C1 segment of cervical spinal cord (tissue), 14 donors: Measurements from ENCODE around the gene LMF1.

Experiments
- DNase-seq, 14 donors: peaks; one replicate each; lab custom pipeline; 2025; lab: John Stamatoyannopoulos, UW

LMF1 gene

DNA sequence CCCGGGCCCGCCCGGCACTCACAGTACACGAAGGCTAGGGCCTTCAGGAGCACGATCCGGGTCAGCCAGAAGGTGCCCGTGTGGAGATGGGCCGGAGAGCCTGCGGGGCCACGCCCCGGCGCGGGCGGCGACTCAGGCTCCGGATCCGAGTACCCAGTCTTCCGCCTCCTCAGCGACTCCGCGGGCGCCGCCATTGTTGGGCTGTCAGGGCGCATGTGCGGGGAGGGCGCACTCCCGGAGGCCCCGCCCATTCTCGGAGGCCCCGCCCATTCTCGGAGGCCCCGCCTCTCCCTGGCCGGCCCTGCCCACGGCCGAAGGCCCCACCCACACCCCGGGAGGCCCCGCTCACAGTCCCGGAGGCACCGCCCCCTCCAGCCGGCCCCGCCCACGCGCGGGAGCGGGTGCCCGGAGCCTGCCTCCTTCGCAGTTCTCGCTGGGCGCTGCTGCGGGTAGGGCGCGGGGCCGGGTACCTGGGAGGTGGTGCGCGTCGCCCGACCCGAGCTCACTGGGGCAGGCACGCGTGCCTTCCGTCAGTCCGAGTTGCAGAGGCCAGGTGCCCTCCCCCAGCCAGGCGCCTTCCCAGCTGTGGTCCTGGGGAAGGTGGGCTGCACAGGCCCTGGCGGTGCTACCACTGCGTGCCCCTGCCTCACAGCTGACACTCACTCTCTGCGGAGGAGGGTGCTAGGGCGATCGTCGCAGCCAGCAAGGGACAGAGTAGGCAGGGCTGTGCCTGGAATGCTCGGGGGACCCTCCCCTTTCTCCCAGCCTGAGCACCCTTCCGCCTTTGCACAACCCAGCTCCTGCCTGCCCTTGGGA lies at the start of gene LMF1:
Gene LMF1 (minus strand): TSS at position 219 of the 816 bp plus-strand sequence. CDS start 4 bp downstream, at position 215.
- peak in 13 of 14 donors; percentile 84 to 98 (median 92) for DNase-seq

DNA sequence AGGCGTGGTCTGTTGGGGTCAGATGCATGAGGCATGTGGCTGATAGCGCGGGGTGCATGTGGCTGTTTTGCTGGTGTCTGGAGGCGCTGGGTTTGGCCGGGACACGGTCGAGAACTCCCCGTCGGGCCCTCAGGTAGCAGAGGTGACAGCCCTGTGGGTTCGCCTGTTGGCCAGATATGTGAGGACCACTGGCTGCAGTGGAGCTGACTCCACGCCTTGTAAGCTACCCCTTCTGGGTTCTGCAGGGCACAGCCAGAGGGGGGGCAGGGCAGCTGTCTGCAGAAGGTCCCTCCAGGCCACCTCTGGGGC lies 49.3 kb upstream of the LMF1 start:
- DNase-seq: no peak

DNA sequence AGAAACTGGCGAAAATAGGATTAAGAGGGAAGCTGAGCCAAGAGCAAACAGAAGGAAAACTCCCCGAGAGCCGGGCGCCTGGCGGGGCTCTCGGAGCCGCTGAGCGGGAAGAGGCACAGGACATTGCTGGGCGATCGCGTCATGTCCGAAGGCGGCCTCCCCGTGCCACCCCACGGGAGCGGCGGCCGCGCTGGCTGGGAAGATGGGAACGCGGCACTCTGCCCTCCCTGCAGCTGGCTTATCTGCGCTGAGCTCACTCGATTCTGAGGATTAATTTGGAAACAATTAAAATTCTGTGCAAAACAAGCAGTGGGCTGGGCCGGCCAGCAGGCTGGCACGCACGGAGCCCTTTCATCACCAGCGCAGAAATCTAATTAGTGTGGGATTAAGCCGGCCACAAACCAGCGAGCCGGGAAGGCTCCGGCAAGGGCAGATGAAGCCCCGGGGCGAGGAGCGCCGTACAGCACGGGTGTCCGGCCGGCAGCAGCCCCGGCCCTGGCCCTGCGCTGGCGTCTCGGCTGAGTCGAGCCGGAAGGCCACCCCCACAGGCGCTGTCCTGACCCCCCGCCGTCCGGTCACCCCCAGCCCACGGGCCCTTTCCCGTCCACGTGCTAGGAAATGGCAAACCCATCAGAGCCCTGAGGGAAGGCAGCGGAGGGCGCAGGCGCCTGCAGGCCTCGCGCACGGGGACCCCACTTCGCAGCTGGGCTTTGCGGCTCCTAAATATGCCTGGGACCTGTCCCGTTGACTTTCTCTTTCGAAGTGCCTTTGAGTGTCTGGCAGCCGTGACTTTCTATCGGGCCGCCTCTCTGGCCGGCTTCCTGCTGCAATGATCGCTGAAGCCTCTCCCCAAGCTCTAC lies 48.7 kb upstream of the LMF1 start:
- peak in 10 of 14 donors; percentile 8 to 84 (median 38) for DNase-seq

DNA sequence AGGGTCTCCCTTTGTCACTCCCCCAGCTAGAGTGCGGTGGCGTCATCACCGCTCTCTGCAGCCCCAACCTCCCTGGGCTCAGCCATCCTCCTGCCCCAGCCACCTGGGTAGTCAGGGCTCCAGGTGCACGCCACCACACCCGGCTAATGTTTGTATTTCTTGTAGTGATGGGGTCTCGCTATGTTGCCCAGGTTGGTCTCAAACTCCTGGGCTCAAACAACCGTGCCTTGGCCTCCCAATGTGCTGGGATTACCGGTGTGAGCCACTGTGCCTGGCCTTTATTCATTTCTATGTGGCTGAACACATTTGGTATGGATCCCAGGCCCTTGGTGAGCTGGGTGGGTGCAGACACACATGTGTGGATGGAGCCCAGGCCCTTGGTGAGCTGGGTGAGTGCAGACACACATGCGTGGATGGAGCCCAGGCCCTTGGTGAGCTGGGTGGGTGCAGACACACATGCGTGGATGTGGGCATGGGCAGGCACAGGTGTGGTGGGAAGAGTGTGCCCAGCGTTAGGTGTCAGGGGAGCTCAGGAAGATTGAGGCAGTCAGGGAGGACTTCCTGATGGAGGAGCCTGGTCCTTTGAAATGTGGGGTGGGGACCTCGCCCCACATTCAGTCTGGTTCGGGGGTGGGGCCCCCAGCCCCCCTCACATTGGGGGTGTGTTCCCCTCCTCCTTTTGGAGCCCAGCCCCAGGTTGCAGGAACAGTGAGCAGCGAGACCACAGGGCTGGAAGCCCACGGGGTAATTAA lies 47.8 kb upstream of the LMF1 start:
- no peak for DNase-seq

DNA sequence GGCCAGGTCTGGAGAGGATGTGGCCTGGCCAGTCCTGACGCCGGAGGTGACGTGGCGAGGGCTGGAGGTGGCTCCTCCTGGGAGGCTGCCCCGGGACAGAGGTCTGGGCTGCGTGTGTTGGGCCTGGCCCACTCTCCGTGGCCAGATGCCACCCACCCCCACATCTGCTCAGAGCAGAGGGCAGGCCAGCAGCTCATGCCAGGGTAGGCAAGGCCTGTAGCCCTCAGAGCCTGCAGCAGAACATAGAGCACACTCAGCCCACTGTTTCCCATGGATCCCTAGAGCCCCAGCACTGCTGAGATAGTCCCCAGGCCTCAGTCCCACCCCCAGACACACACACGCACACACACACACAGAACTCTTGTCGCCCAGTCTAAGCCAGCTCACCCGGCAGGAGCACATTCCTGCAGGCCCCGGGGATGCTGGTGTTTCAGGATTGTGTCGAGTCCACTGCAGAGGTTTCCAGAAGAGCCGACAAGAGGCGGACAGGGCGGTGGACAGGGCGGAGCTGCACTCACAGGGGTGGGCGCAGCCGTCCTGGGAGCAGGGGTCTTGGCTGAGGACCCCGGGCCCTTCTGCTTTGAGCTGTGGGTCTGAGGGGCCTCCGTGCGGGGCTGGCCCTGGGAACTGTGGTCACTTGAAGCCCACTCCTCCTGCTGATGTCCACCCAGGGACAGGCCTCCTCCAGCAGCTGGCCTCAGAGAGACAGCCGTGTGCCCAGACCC lies 44.1 kb upstream of the LMF1 start:
- no peak for DNase-seq

DNA sequence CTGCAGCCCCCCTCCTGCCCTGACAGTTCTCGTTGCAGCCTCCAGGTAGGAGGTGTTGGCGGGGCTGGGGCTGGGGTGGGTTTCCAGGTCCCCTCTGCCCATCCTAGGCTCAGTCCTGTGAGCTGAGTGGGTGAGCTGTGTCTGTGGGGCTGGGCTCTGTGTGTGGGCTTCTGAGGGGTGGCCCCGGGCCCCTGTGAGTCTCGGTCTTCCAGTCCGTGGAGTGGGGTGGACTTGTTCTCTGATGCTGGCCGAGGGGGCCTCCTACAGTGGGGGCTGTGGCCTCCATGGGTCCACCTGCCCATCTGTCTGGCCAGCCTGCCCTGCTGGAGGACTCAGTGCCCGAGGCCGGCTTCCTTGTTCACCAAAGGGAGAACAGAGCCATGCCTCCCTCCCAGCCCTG lies 43.4 kb upstream of the LMF1 start:
- no peak for DNase-seq

DNA sequence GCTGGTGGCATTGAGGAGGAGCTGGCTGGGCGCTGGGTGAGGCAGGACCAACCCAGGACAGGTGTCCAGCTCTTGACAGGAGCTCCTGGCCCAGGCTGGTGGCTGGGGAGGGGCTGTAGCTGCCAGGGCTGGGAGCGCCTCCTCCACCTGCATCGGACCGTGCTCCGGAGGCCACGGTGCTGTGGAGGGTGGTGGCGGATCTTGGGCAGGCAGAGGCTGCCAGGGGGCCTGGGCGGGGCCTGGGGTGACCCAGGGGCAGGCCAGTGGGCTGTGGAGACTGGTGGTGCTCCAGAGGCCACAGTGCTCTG lies 42.8 kb upstream of the LMF1 start:
- DNase-seq: no peak

DNA sequence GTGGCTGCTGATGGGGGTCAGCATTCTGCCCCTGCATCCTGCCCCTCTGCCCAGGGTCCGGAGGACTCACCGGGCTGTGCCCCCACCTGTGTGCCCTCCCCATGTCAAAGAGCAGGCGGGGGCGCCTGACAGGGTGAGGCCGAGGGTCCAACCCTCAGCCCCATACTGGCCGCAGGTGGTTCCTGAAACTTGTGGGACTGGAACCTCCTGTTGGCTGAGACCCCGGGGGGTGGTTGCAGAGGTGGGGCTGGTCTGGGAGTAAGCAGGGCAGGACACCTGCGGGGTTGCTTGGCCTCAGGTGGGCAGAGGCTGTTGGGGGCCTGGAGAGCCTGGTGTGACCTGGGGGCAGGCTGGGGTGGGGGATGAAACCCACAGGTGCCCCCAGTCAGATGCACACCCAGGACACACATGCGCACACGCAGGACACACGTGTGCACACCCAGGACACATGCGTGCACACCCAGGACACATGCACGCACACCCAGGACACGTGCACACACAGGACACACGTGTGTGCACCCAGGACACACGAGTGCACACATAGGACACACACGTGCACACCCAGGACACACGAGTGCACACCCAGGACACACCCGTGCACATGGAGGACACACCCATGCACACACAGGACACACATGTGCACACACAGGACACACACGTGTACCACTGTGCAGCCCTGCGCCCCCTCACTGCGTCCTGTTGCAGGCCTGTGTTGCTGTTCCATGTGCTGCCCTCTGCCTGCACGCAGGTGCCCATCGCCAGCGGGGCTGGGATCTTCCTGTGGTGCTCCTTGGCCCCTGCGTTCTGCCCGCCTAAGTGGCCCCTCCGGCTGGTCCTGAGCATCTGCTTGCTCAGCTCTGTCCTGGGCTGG lies 42.2 kb upstream of the LMF1 start:
- no peak for DNase-seq

DNA sequence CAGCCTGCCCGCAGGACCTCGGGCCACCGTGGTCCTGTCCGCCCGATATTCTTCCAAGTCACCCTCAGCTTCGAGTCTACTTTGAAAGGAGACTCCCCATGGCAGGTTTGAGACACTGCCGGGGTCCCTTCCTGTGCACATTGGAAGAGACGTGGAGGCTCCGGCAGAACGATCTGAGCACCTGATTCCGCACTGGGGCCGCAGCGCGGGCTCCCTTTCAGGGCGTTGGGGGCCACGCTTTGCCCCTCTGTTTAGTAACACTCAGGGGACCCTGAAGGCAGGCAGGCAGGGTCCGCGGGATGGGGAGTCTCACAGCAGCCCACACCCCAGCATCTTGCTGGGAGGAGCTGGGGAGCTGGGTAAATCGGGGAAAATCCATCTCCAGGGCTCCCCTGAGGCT lies 41.4 kb upstream of the LMF1 start:
- DNase-seq: no peak

DNA sequence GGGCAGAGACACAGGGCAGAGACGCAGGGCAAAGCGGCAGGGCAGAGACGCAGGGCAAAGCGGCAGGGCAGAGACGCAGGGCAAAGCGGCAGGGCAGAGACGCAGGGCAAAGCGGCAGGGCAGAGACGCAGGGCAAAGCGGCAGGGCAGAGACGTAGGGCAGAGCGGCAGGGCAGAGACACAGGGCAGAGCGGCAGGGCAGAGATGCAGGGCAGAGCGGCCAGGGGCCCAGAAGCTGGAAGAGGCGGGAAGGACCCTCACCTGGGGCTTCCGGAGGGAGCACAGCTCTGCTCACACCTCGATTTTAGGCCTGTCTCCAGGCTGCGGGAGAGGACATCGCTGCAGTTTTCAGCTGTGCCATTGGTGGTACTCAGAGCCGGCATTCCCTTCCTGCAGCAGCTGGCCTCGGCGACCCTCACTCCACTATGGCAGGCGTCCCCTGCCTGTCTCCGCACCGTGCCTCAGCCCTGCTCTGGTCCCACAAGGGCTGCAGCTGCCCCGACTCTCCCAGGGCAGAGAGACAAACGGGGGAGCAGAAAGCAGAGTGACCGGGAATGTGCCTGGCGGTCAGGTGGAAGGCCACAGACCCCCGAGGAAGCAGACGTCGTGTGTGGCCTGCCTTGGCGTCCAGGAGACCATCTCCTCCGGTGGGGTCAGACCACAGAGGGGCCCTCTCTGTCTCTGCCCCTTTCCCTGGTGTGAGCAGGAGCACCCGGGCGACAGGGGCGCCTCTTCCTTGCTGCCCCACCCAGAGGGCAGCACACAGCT lies 40.7 kb upstream of the LMF1 start:
- DNase-seq: no peak

DNA sequence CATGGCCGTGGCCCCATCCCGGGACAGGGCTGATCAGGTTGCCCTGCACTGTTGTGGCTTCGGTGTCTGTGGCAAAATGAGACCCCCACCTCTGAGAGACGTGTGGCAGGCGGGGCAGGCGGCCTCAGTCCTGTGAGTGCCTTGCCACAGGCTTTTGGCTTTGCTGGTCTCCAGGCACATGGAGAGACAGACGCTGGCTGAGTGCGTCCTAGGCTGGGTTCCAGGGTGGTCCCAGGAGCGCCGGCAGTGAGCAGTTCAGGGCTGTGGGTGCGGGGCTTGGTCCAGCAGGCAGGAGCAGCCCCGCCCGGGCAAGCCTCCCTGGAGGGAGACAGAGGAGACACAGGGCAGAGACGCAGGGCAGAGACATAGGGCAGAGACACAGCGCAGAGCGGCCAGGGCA lies 40.0 kb upstream of the LMF1 start:
- DNase-seq: no peak

DNA sequence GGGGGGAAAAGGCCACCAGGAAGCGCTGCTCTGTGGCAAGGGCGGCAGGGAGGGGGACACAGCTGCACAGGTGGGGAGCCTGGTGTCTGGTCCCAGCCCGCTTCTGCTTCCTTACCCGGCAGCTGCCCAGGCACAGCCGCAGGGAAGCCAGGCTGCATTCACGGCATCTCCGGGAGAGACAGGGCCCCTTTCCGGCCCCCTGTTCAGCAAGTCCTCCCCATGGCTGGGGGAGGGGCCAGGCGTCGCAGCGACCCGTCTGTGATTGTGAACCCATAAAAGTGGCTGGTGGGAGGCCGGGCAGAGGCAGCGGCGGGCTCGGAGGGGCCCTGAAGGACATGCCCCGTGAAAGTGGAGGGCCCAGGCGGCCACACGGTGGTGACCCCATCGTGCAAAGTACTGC lies 39.5 kb upstream of the LMF1 start:
- DNase-seq: no peak

DNA sequence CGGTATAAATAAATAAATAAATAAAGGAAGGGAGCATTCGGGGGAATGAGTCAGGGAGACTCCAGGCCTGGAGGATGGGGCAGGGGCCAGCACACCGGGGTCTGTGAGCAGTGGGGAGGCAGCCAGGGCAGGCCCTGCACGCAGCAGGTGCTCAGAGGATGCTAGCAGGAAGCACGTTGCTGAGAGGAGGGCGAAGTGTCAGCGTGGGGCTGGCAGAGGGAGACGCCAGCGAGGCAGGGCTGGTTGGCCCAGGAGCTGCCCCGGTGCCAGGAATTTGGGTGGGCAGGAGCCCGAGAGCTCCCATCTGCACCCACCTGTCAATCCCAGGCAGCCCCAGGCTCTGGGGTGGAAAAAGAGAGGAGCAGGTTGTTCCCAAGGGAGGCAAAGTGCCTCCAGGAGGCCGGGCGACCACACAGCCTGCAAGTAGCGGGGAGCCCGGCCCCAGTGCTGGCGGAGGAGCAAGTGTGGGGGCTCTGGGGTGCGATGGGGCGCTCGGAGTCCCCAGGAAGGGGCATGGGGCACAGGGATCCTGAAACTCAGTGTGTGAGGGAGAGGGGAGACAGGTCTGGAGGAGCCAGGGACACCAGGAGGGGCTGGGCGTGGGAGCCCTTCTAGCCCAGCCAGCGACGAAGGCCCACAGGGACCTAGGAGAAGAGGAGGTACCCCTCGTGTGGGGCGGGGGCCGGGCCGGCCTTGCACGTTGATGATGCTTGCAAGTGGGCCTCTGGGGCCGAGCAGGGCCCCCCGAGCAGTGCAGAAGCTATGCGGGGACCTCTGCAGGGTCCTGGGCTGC lies 38.8 kb upstream of the LMF1 start:
- no peak for DNase-seq

DNA sequence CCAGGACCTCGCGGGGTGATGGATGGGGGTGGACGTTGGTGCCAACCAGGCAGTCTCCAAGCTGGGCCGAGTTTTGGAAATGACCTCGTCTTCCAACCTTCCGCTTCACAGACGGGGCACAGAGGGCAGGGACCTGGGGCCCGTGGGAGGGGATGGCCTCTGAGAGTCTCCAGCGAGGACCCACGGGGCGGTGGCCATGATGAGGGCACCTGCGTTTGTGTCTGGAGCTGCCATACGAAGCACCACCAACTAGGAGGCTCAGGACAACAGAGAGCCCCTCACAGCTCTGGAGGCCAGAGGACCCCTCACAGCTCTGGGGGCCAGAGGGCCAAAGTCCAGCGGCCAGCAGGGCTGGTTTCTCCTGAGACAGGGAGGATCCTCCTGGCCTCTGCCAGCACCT lies 37.3 kb upstream of the LMF1 start:
- no peak for DNase-seq

DNA sequence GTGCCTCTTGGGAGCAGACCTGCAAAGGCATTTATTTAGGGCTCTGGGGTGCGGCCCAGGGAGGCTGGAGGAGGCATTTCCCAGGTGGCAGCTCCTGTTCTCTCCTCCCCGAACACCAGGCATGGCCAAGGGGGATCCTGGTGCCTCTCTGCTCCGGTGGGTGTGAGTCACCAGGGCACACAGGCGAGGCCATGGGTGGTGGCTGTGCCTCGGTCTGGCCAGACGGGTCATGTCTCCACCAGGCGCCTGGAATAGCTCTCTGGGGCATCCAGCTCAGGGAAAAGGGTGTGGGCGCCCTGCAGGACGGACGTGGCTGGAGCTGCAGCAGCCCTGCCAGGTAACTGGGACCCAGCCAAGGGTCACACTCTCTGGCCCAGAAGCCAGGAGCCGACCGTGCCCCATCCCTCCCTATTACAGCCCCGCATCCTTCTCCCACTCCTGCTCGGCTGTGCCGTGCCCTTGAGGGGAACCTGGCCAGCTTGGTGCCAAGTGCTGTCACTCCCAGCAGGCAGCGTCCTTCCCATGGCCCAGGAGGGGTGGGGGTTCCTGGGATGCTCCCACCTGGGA lies 36.6 kb upstream of the LMF1 start:
- DNase-seq: no peak

DNA sequence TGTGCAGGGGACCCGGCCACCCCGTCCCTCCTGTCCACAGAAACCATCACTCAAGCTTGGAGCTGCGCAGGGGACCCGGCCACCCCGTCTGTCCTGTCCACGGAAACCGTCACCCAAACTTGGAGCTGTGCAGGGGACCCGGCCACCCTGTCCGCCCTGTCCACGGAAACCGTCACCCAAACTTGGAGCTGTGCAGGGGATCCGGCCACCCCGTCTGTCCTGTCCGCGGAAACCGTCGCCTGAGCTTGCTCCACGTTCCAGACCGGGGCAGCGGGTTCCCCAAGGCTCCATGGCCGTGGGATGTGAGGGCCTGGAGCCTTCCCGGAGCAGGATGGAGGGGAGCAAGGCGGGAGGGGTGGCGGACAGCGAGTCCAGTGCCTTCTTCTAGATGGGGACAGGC lies 36.0 kb upstream of the LMF1 start:
- DNase-seq: no peak

DNA sequence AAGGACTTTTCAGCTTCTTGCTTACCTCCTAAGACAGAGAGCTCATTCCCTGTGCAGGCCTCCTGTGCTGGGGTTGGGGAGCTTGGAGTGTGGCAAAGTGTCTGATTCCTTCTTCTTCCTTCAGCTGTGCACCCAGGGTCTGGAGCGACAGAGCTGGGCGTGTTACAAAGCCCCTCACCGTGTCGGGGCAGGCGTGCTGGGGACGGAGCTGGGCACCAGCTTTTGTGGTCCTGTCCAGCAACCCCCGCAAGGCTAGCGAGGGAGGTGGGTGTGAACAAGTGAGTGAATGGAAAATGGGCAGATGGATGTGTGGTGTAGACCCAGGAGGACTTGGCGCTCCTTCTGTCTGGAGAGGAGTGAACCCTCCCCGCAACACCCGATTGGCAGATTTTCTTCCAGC lies 34.5 kb upstream of the LMF1 start:
- no peak for DNase-seq

DNA sequence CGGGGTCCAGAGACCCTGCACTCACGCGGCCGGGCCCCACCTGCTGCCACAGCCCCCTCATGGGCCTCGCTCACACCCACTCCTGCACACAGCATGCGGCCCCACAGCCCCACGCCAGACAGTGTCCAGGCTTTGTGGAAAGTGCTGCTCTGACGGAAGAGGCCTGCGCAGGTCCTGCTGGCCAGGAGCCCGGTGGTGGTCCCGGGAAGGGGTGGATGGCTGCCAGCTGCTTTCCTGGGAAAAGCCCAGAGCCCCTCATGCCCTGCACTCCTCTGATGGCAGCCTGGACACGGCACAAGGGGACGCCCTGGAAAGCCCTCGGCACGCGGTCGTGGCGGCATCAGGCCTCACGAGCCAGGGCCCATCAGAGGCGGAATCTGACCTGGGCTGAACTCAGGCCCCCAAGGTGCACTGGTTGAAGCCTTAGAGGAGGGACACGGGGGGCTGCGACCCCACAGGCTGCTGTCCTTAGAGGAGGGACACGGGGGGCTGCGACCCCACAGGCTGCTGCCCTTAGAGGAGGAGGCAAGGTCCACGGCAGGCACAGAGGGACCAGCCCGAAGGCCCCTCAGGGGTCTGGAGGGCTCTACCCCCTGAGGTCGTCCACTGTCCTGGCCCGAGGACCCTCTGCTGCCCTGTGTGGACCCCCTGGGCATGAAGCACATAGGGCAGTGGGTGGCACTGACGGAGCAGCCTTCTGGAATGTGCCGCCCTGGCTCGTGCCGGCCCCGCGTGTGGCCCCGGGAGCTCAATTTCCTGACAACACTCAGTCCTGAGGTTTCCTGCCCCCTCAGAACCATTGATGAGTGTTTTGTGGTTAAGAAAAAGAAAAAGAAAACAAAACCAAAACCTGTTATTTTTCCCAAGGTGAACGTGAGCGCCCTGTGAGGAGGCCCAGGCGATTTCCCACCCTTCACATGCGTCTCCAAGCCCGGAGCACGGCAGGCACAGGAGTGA lies 32.9 kb upstream of the LMF1 start:
- DNase-seq: no peak
